Activated T-helper 17 cell treated with anti-CD3 and anti-CD28 coated beads, Interleukin-2, amount 50 U/mL, for 72 hours (primary cell): Measurements from ENCODE around the gene ELMO2. TPM values are rescaled to one million over a fixed set of nuclear protein-coding genes. Genes with fewer than 3 reads are reported as not detected.

Source experiments
- ATAC-seq: fragments of 150-1000 bp; cut with Tn5 transposase; replicated peaks from 2 replicates; pipeline ENCODE4 v1.10.0; 2021; ENCODE audit warnings: mild to moderate bottlenecking, moderate library complexity
- H3K27ac Mint-ChIP-seq: one replicate; pipeline ENCODE4 v1.8.0; 2022; ENCODE audit warnings: mixed read lengths
- H3K27me3 Mint-ChIP-seq: one replicate; pipeline ENCODE4 v1.8.0; 2022; ENCODE audit warnings: mixed read lengths
- H3K36me3 Mint-ChIP-seq: one replicate; pipeline ENCODE4 v1.8.0; 2022; ENCODE audit warnings: low read depth, mild to moderate bottlenecking, mixed read lengths
- H3K4me1 Mint-ChIP-seq: one replicate; pipeline ENCODE4 v1.8.0; 2022; ENCODE audit warnings: mixed read lengths
- H3K4me3 Mint-ChIP-seq: one replicate; pipeline ENCODE4 v1.8.0; 2022; ENCODE audit warnings: mild to moderate bottlenecking, mixed read lengths
- H3K9me3 Mint-ChIP-seq: one replicate; pipeline ENCODE4 v1.8.0; 2022; ENCODE audit warnings: mixed read lengths
- total RNA-seq, 2 donors: library from RNA; stranded (reverse); gene quantifications; one replicate each; pipeline ENCODE4 v1.2.3, GENCODE V29; 2022

Gene ELMO2
- total RNA-seq, 2 donors from 2014 or later = 54.6 to 57.2 TPM

GRCh38 chr20:46331611-46332361 is 74.6 kb downstream of the ELMO2 start:
- Mint-ChIP-seq H3K4me1 (no peaks in the 10 kb centered on the region), H3K4me3 (no peak overlapping the region), H3K27me3 (peaks cover 19% of the 10 kb centered on the region), H3K27ac (no peak overlapping the region), H3K36me3 (no peaks in the 10 kb centered on the region), H3K9me3 (no peaks in the 10 kb centered on the region)
- ATAC-seq = no peak

- Mint-ChIP-seq H3K27ac (no peak overlapping the region), H3K4me1 (no peaks in the 10 kb centered on the region), H3K9me3 (no peaks in the 10 kb centered on the region), H3K4me3 (no peak overlapping the region), H3K27me3 (peaks cover 19% of the 10 kb centered on the region), H3K36me3 (no peaks in the 10 kb centered on the region)
- ATAC-seq = no peak
Observed at GRCh38 chr20:46330831-46331371, 75.5 kb downstream of the ELMO2 start.

- H3K9me3 Mint-ChIP-seq = no peaks in the 10 kb centered on the region
- H3K4me1 Mint-ChIP-seq = no peaks in the 10 kb centered on the region
- peaks cover 16% of the 10 kb centered on the region for H3K27me3 Mint-ChIP-seq
- no peak overlapping the region for H3K4me3 Mint-ChIP-seq
- H3K36me3 Mint-ChIP-seq = no peaks in the 10 kb centered on the region
- no peak overlapping the region for H3K27ac Mint-ChIP-seq
- ATAC-seq = no peak
Observed at GRCh38 chr20:46330072-46330763, 76.2 kb downstream of the ELMO2 start.

- H3K4me3 Mint-ChIP-seq = no peak overlapping the region
- no peaks in the 10 kb centered on the region for H3K4me1 Mint-ChIP-seq
- H3K27ac Mint-ChIP-seq = no peak overlapping the region
- H3K27me3 Mint-ChIP-seq = peaks cover 13% of the 10 kb centered on the region
- H3K36me3 Mint-ChIP-seq = no peaks in the 10 kb centered on the region
- H3K9me3 Mint-ChIP-seq = no peaks in the 10 kb centered on the region
- no peak for ATAC-seq
Observed at GRCh38 chr20:46328200-46328882, 78.1 kb downstream of the ELMO2 start.

- no peak for ATAC-seq
- Mint-ChIP-seq H3K27me3 (peaks cover 14% of the 10 kb centered on the region), H3K9me3 (no peaks in the 10 kb centered on the region), H3K4me3 (no peak overlapping the region), H3K4me1 (no peaks in the 10 kb centered on the region), H3K36me3 (no peaks in the 10 kb centered on the region), H3K27ac (no peak overlapping the region)
Observed at GRCh38 chr20:46327557-46327956, 78.9 kb downstream of the ELMO2 start.

GRCh38 chr20:46325789-46326188 is 80.6 kb downstream of the ELMO2 start:
- H3K27ac Mint-ChIP-seq = no peak overlapping the region
- H3K9me3 Mint-ChIP-seq = no peaks in the 10 kb centered on the region
- no peak overlapping the region for H3K4me3 Mint-ChIP-seq
- no peak for ATAC-seq
- peaks cover 16% of the 10 kb centered on the region for H3K27me3 Mint-ChIP-seq
- H3K36me3 Mint-ChIP-seq = no peaks in the 10 kb centered on the region
- no peaks in the 10 kb centered on the region for H3K4me1 Mint-ChIP-seq

GRCh38 chr20:46324960-46325703 is 81.3 kb downstream of the ELMO2 start:
- Mint-ChIP-seq H3K4me3 (no peak overlapping the region), H3K36me3 (no peaks in the 10 kb centered on the region), H3K27me3 (peaks cover 13% of the 10 kb centered on the region), H3K4me1 (no peaks in the 10 kb centered on the region), H3K9me3 (no peaks in the 10 kb centered on the region), H3K27ac (no peak overlapping the region)
- ATAC-seq = no peak

GRCh38 chr20:46324379-46324778 is 82.0 kb downstream of the ELMO2 start:
- Mint-ChIP-seq H3K4me1 (no peaks in the 10 kb centered on the region), H3K9me3 (no peaks in the 10 kb centered on the region), H3K36me3 (no peaks in the 10 kb centered on the region), H3K27me3 (peaks cover 15% of the 10 kb centered on the region), H3K4me3 (no peak overlapping the region), H3K27ac (no peak overlapping the region)
- no peak for ATAC-seq

- Mint-ChIP-seq H3K9me3 (no peaks in the 10 kb centered on the region), H3K4me1 (no peaks in the 10 kb centered on the region), H3K27ac (no peak overlapping the region), H3K36me3 (no peaks in the 10 kb centered on the region), H3K4me3 (no peak overlapping the region), H3K27me3 (peaks cover 17% of the 10 kb centered on the region)
- no peak for ATAC-seq
Observed at GRCh38 chr20:46323557-46323956, 82.9 kb downstream of the ELMO2 start.

- Mint-ChIP-seq H3K27me3 (peaks cover 17% of the 10 kb centered on the region), H3K9me3 (no peaks in the 10 kb centered on the region), H3K27ac (no peak overlapping the region), H3K4me3 (no peak overlapping the region), H3K4me1 (no peaks in the 10 kb centered on the region), H3K36me3 (no peaks in the 10 kb centered on the region)
- no peak for ATAC-seq
Observed at GRCh38 chr20:46322641-46323040, 83.8 kb downstream of the ELMO2 start.

- no peaks in the 10 kb centered on the region for H3K9me3 Mint-ChIP-seq
- peaks cover 49% of the 10 kb centered on the region for H3K27me3 Mint-ChIP-seq
- H3K36me3 Mint-ChIP-seq = no peaks in the 10 kb centered on the region
- H3K27ac Mint-ChIP-seq = no peak overlapping the region
- no peak for ATAC-seq
- no peaks in the 10 kb centered on the region for H3K4me1 Mint-ChIP-seq
- H3K4me3 Mint-ChIP-seq = no peak overlapping the region
Observed at GRCh38 chr20:46317685-46318177, 88.7 kb downstream of the ELMO2 start.

- Mint-ChIP-seq H3K9me3 (no peaks in the 10 kb centered on the region), H3K36me3 (no peaks in the 10 kb centered on the region), H3K4me1 (peaks cover 1% of the 10 kb centered on the region), H3K27ac (no peak overlapping the region), H3K4me3 (no peak overlapping the region), H3K27me3 (peaks cover 46% of the 10 kb centered on the region)
- no peak for ATAC-seq
Observed at GRCh38 chr20:46316984-46317684, 89.3 kb downstream of the ELMO2 start.
